GM10266 (cell line): ENCODE measurements around the gene GKAP1.

ENCODE experiments used
- DNase-seq: peaks from one replicate; pipeline ENCODE4 v3.0.0; 2012; ENCODE audit errors: extremely low spot score
- CTCF ChIP-seq: IDR thresholded peaks from 2 replicates; pipeline ENCODE4 v1.5.1; 2012; ENCODE audit warnings: mild to moderate bottlenecking, low read depth; ENCODE audit not compliant: control insufficient read depth, insufficient read depth; ENCODE audit errors: missing control alignments

GKAP1 gene

GRCh38 chr9:83701769-83702168, 115.8 kb downstream of the GKAP1 start:
- TF ChIP-seq CTCF: no peak
- DNase-seq: no peak

GRCh38 chr9:83701286-83701685, 116.3 kb downstream of the GKAP1 start:
- TF ChIP-seq CTCF: no peak

GRCh38 chr9:83699615-83700014, 118.0 kb downstream of the GKAP1 start:
- no peak for DNase-seq
- TF ChIP-seq CTCF: no peak

More at GRCh38 chr9:83701286-83701685, 116.3 kb downstream of the GKAP1 start:
- DNase-seq: peak; percentile 20

- DNase-seq: no peak
- TF ChIP-seq CTCF: no peak
Observed at GRCh38 chr9:83698976-83699585, 118.5 kb downstream of the GKAP1 start.

- no peak for TF ChIP-seq CTCF
- DNase-seq: no peak
Observed at GRCh38 chr9:83691492-83691891, 126.1 kb downstream of the GKAP1 start.
